ENCODE measurements around the gene ICOS.

GRCh38 chr2:204005940-204006721 is 69.6 kb downstream of the ICOS start:
- TF ChIP-seq, protein P1, sequence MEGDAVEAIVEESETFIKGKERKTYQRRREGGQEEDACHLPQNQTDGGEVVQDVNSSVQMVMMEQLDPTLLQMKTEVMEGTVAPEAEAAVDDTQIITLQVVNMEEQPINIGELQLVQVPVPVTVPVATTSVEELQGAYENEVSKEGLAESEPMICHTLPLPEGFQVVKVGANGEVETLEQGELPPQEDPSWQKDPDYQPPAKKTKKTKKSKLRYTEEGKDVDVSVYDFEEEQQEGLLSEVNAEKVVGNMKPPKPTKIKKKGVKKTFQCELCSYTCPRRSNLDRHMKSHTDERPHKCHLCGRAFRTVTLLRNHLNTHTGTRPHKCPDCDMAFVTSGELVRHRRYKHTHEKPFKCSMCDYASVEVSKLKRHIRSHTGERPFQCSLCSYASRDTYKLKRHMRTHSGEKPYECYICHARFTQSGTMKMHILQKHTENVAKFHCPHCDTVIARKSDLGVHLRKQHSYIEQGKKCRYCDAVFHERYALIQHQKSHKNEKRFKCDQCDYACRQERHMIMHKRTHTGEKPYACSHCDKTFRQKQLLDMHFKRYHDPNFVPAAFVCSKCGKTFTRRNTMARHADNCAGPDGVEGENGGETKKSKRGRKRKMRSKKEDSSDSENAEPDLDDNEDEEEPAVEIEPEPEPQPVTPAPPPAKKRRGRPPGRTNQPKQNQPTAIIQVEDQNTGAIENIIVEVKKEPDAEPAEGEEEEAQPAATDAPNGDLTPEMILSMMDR (IDR thresholded peaks at IDR 0.05) = no peak
- TF ChIP-seq POLR2A (IDR thresholded peaks at IDR 0.05) = no peak
